Measurements from ENCODE around the gene ENOX2. TPM values are rescaled to one million over a fixed set of nuclear protein-coding genes. Genes with fewer than 3 reads are reported as not detected.

Gene ENOX2
- total and polyA plus RNA-seq, 2 of the 13 experiments (the other 11 are each of a cell fraction or from before 2014, with no cell fraction given): 5.9 to 8.5 TPM

DNA sequence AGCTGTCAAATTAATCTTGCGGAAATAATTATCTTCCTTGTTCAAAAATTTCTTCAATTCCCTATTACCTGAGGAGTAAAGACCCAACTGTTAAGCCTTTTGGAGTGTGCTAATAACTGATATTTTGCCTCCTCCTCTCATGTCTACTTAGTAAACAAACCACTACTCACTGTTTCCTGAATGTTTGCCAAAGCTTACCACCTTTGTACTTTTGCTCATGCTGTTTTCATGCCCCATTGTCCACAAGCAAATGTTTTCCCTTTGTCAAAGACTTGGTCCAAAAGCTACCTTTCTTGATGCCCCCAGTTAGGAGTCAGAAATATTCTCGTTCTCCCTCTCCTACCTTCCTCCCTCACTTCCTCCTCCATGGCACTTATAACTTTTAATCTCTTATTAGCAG lies 226.1 kb downstream of the ENOX2 start:
- no peaks in the 10 kb centered on the region for H4K20me1 ChIP-seq (ENCODE audit: insufficient read depth, low read length)
- 0 out of 2 replicates have a peak overlapping the region, but pooled peaks have one; percentile 36 for H3K4me2 ChIP-seq (ENCODE audit: low read depth, low read length)
- no peaks in the 10 kb centered on the region for H3K36me3 ChIP-seq (replicated peaks in 1 of 2; ENCODE audit: control insufficient read depth in 1 of 2, insufficient read depth in 2 of 2, low read length in 2 of 2)
- CTCF ChIA-PET (ENCODE audit: low intra/inter-chr PET ratio, low total read pairs): no interaction called here
- POLR2A ChIA-PET: no interaction called here
- FAIRE-seq (peak; percentile 55), DNase-seq (ENCODE audit: low spot score) (peak; percentile 86), ATAC-seq (peak; percentile 93)
- no peak overlapping the region for H3K4me3 ChIP-seq (replicated peaks in 1 of 3; ENCODE audit: insufficient read depth in 1 of 3, low read depth in 2 of 3, low read length in 3 of 3)
- BruUV-seq (replicated peaks): no TSS peak
- intact Hi-C loops (cut with micrococcal nuclease; ENCODE audit: unreplicated experiment) (no loop called here), in situ Hi-C loops (cut with HindIII; ENCODE audit: extremely low pct_ligation_motif_present, low pct_unique_long_range_greater_than_20kb) (no loop called here)
- no peaks in the 10 kb centered on the region for H3K79me2 ChIP-seq (ENCODE audit: insufficient read depth, low read length)
- 33% methylated on average over 2 of the region's 2 CpGs for WGBS (ENCODE audit: low lambda C conversion rate)
- no peak overlapping the region for H2AFZ ChIP-seq (ENCODE audit: low read length)
- H3K9me3 ChIP-seq (ENCODE audit: low read length): no peaks in the 10 kb centered on the region
- H3K27me3 ChIP-seq (ENCODE audit: control insufficient read depth in 1 of 2, insufficient read depth in 2 of 2, low read length in 2 of 2): no peaks in the 10 kb centered on the region
- H3K27ac ChIP-seq (ENCODE audit: extremely low read length, insufficient read depth, low read length): peak overlapping the region; percentile 62
- H3K9ac ChIP-seq (ENCODE audit: insufficient read depth, low read depth, low read length): no peak overlapping the region
- peaks cover 49% of the 10 kb centered on the region for H3K4me1 ChIP-seq (ENCODE audit: insufficient read depth, low read length)
- peak; percentile 56; the same call in 1 of the 2 replicates for TF ChIP-seq ZNF644 (CRISPR knock-in tag; IDR thresholded peaks at IDR 0.05; ENCODE audit: low read depth)
- TF ChIP-seq THAP11 (CRISPR knock-in tag; IDR thresholded peaks at IDR 0.05): peak; percentile 25; the same call in 1 of the 2 replicates
- peak; percentile 67 for TF ChIP-seq PITX1 (CRISPR knock-in tag; IDR thresholded peaks at IDR 0.05)
- TF ChIP-seq EHMT2 (IDR thresholded peaks at IDR 0.05; ENCODE audit: borderline replicate concordance, low read depth, low read length): peak; percentile 32; the same call in 1 of the 2 replicates
- TF ChIP-seq SOX6 (IDR thresholded peaks at IDR 0.05): no peak
- peak; percentile 97 for TF ChIP-seq SOX6 (CRISPR knock-in tag; IDR thresholded peaks at IDR 0.05)
- TF ChIP-seq IRF2 (CRISPR knock-in tag; IDR thresholded peaks at IDR 0.05): 0 out of 2 replicates have a peak, but pooled peaks have one; percentile 21
- TF ChIP-seq GTF3A (CRISPR knock-in tag; conservative IDR thresholded peaks at IDR 0.05): no peak
- no peak for TF ChIP-seq GATA4 (IDR thresholded peaks at IDR 0.05; ENCODE audit: borderline replicate concordance, low read depth)
- TF ChIP-seq ZNF383 (CRISPR knock-in tag; IDR thresholded peaks at IDR 0.05; ENCODE audit: borderline replicate concordance): no peak
- 0 out of 2 replicates have a peak, but pooled peaks have one; percentile 44 for TF ChIP-seq NCOA2 (CRISPR knock-in tag; IDR thresholded peaks at IDR 0.05)
- no peak for TF ChIP-seq ZNF616 (CRISPR knock-in tag; IDR thresholded peaks at IDR 0.05; ENCODE audit: low read depth)
- peak; percentile 37; the same call in 1 of the 2 replicates for TF ChIP-seq MED1 (CRISPR knock-in tag; IDR thresholded peaks at IDR 0.05)
- no peak for TF ChIP-seq PLSCR1 (CRISPR knock-in tag; IDR thresholded peaks at IDR 0.05; ENCODE audit: borderline replicate concordance)
- no peak for TF ChIP-seq FOXP1 (IDR thresholded peaks at IDR 0.05)
- TF ChIP-seq FOXP1 (CRISPR knock-in tag; IDR thresholded peaks at IDR 0.05): peak; percentile 82
- TF ChIP-seq THAP8 (CRISPR knock-in tag; IDR thresholded peaks at IDR 0.05; ENCODE audit: borderline replicate concordance): no peak
- TF ChIP-seq, protein P1, sequence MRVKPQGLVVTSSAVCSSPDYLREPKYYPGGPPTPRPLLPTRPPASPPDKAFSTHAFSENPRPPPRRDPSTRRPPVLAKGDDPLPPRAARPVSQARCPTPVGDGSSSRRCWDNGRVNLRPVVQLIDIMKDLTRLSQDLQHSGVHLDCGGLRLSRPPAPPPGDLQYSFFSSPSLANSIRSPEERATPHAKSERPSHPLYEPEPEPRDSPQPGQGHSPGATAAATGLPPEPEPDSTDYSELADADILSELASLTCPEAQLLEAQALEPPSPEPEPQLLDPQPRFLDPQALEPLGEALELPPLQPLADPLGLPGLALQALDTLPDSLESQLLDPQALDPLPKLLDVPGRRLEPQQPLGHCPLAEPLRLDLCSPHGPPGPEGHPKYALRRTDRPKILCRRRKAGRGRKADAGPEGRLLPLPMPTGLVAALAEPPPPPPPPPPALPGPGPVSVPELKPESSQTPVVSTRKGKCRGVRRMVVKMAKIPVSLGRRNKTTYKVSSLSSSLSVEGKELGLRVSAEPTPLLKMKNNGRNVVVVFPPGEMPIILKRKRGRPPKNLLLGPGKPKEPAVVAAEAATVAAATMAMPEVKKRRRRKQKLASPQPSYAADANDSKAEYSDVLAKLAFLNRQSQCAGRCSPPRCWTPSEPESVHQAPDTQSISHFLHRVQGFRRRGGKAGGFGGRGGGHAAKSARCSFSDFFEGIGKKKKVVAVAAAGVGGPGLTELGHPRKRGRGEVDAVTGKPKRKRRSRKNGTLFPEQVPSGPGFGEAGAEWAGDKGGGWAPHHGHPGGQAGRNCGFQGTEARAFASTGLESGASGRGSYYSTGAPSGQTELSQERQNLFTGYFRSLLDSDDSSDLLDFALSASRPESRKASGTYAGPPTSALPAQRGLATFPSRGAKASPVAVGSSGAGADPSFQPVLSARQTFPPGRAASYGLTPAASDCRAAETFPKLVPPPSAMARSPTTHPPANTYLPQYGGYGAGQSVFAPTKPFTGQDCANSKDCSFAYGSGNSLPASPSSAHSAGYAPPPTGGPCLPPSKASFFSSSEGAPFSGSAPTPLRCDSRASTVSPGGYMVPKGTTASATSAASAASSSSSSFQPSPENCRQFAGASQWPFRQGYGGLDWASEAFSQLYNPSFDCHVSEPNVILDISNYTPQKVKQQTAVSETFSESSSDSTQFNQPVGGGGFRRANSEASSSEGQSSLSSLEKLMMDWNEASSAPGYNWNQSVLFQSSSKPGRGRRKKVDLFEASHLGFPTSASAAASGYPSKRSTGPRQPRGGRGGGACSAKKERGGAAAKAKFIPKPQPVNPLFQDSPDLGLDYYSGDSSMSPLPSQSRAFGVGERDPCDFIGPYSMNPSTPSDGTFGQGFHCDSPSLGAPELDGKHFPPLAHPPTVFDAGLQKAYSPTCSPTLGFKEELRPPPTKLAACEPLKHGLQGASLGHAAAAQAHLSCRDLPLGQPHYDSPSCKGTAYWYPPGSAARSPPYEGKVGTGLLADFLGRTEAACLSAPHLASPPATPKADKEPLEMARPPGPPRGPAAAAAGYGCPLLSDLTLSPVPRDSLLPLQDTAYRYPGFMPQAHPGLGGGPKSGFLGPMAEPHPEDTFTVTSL (CRISPR knock-in tag; IDR thresholded peaks at IDR 0.05; ENCODE audit: borderline replicate concordance): peak; percentile 59; the same call in 1 of the 2 replicates
- 0 out of 2 replicates have a peak, but pooled peaks have one; percentile 27 for TF ChIP-seq HOMEZ (CRISPR knock-in tag; IDR thresholded peaks at IDR 0.05; ENCODE audit: low read depth)

All from HepG2 (cell line).